H9 (cell line): ENCODE results near the gene SORCS2. TPM values are rescaled to one million over a fixed set of nuclear protein-coding genes. Genes with fewer than 3 reads are reported as not detected.

Experiments used
- DNase-seq: peaks from one replicate; pipeline ENCODE4 v3.0.0-alpha.2; 2017
- H2AFZ ChIP-seq: one replicate; pipeline ENCODE4 v1.6.1; 2013; ENCODE audit warnings: mild to moderate bottlenecking, low read length, control low read depth, moderate library complexity
- H2AK5ac ChIP-seq: 2 replicates; pipeline ENCODE4 v1.6.1; 2013; ENCODE audit warnings: low read length, control low read depth, mixed read lengths; ENCODE audit not compliant: insufficient read length
- H2BK120ac ChIP-seq: one replicate; pipeline ENCODE4 v1.6.1; 2013; ENCODE audit warnings: low read depth, mild to moderate bottlenecking, low read length, control low read depth, inconsistent platforms; ENCODE audit not compliant: poor library complexity, severe bottlenecking
- H2BK12ac ChIP-seq: 2 replicates; pipeline ENCODE4 v1.6.1; 2013; ENCODE audit warnings: low read length, control low read depth, mixed read lengths, low read depth; ENCODE audit not compliant: insufficient read length
- H2BK15ac ChIP-seq: 2 replicates; pipeline ENCODE4 v1.6.1; 2013; ENCODE audit warnings: low read depth, low read length, control low read depth
- H2BK20ac ChIP-seq: one replicate; pipeline ENCODE4 v1.6.1; 2013; ENCODE audit warnings: low read depth, mild to moderate bottlenecking, low read length, control low read depth, inconsistent platforms; ENCODE audit not compliant: poor library complexity, severe bottlenecking
- H2BK5ac ChIP-seq: 2 replicates; pipeline ENCODE4 v1.6.1; 2013; ENCODE audit warnings: low read length, control low read depth, mixed read lengths; ENCODE audit not compliant: insufficient read length
- H3K14ac ChIP-seq: 2 replicates; pipeline ENCODE4 v1.6.1; 2013; ENCODE audit warnings: low read length, control low read depth; ENCODE audit not compliant: insufficient read depth
- H3K18ac ChIP-seq: 2 replicates; pipeline ENCODE4 v1.6.1; 2013; ENCODE audit warnings: low read depth, mild to moderate bottlenecking, mixed read lengths, low read length, control low read depth; ENCODE audit not compliant: insufficient read length
- H3K23ac ChIP-seq: 2 replicates; pipeline ENCODE4 v1.6.1; 2013; ENCODE audit warnings: low read length, control low read depth, mixed read lengths, low read depth; ENCODE audit not compliant: insufficient read length
- H3K23me2 ChIP-seq: 2 replicates; pipeline ENCODE4 v1.6.1; 2013; ENCODE audit warnings: low read depth, mild to moderate bottlenecking, mixed read lengths, low read length, control low read depth; ENCODE audit not compliant: insufficient read length, poor library complexity, severe bottlenecking
- H3K27ac ChIP-seq: 2 replicates; pipeline ENCODE4 v1.5.1; 2013; ENCODE audit warnings: low read length, control low read depth, mixed read lengths, low read depth; ENCODE audit not compliant: insufficient read length
- H3K27me3 ChIP-seq: 2 replicates; pipeline ENCODE4 v1.6.1; 2013; ENCODE audit warnings: low read length, control low read depth, inconsistent platforms; ENCODE audit not compliant: insufficient read depth
- H3K4ac ChIP-seq: 2 replicates; pipeline ENCODE4 v1.6.1; 2013; ENCODE audit warnings: low read depth, mild to moderate bottlenecking, control low read depth, inconsistent platforms, low read length, moderate library complexity
- H3K4me1 ChIP-seq: 2 replicates; pipeline ENCODE4 v1.6.1; 2013; ENCODE audit warnings: low read length, control low read depth, inconsistent platforms; ENCODE audit not compliant: insufficient read depth
- H3K4me2 ChIP-seq: 2 replicates; pipeline ENCODE4 v1.6.1; 2013; ENCODE audit warnings: low read length, control low read depth, mixed read lengths; ENCODE audit not compliant: insufficient read length, insufficient read depth
- H3K56ac ChIP-seq: 2 replicates; pipeline ENCODE4 v1.6.1; 2013; ENCODE audit warnings: low read depth, mild to moderate bottlenecking, mixed read lengths, low read length, control low read depth; ENCODE audit not compliant: insufficient read length
- H3K79me1 ChIP-seq: 2 replicates; pipeline ENCODE4 v1.6.1; 2013; ENCODE audit warnings: low read depth, mild to moderate bottlenecking, moderate library complexity, low read length, control low read depth, inconsistent platforms; ENCODE audit not compliant: insufficient read depth, poor library complexity, severe bottlenecking
- H3K79me2 ChIP-seq: 2 replicates; pipeline ENCODE4 v1.6.1; 2013; ENCODE audit warnings: low read length, control low read depth, inconsistent platforms; ENCODE audit not compliant: insufficient read depth
- H3K9ac ChIP-seq: 2 replicates; pipeline ENCODE4 v1.6.1; 2013; ENCODE audit warnings: low read length, control low read depth, mixed read lengths; ENCODE audit not compliant: insufficient read length; ENCODE audit errors: extremely low read depth
- H3K9me3 ChIP-seq: one replicate; pipeline ENCODE4 v1.6.1; 2013; ENCODE audit warnings: low read depth, low read length, inconsistent platforms; ENCODE audit not compliant: control insufficient read depth
- H3T11ph ChIP-seq: one replicate; pipeline ENCODE4 v1.6.1; 2013; ENCODE audit warnings: mild to moderate bottlenecking, low read length, control low read depth, inconsistent platforms
- H4K20me1 ChIP-seq: one replicate; pipeline ENCODE4 v1.6.1; 2013; ENCODE audit not compliant: control insufficient read depth, insufficient read length, insufficient read depth
- H4K5ac ChIP-seq: 2 replicates; pipeline ENCODE4 v1.6.1; 2013; ENCODE audit warnings: low read depth, mild to moderate bottlenecking, mixed read lengths, low read length, control low read depth; ENCODE audit not compliant: insufficient read length
- H4K8ac ChIP-seq: replicated peaks from 2 replicates; pipeline ENCODE4 v1.6.1; 2013; ENCODE audit warnings: low read length, control low read depth, mixed read lengths, low read depth; ENCODE audit not compliant: insufficient read length
- H4K91ac ChIP-seq: 2 replicates; pipeline ENCODE4 v1.6.1; 2013; ENCODE audit warnings: low read depth, mild to moderate bottlenecking, moderate library complexity, mixed read lengths, low read length, control low read depth; ENCODE audit not compliant: insufficient read length
- H3K27ac Mint-ChIP-seq, 3 experiments: 2 replicates in 2 of 3; 3 replicates in 1 of 3; pipeline ENCODE4 v1.8.0; 2020 to 2021; ENCODE audit warnings: mixed read lengths in 3 of 3, mild to moderate bottlenecking in 1 of 3, moderate library complexity in 1 of 3
- H3K27me3 Mint-ChIP-seq: 2 replicates; pipeline ENCODE4 v1.8.0; 2021; ENCODE audit warnings: low read depth, mild to moderate bottlenecking, moderate library complexity, mixed read lengths
- H3K36me3 Mint-ChIP-seq, 3 experiments: 2 replicates in 2 of 3; 3 replicates in 1 of 3; pipeline ENCODE4 v1.8.0; 2020 to 2021; ENCODE audit warnings: low read depth in 3 of 3, mixed read lengths in 3 of 3; ENCODE audit not compliant: insufficient read depth in 1 of 3
- H3K4me1 Mint-ChIP-seq, 2 experiments: 2 replicates each; pipeline ENCODE4 v1.8.0; 2020; ENCODE audit warnings: mixed read lengths in 2 of 2
- H3K4me3 Mint-ChIP-seq, 2 experiments: 2 replicates in 1 of 2; 3 replicates in 1 of 2; pipeline ENCODE4 v1.8.0; 2020 to 2021; ENCODE audit warnings: mild to moderate bottlenecking in 2 of 2, mixed read lengths in 2 of 2, moderate library complexity in 1 of 2
- H3K9me3 Mint-ChIP-seq, 2 experiments: 2 replicates in 1 of 2; 3 replicates in 1 of 2; pipeline ENCODE4 v1.8.0; 2020; ENCODE audit warnings: mild to moderate bottlenecking in 2 of 2, mixed read lengths in 2 of 2, moderate library complexity in 1 of 2
- CTCF ChIP-seq: fragments of 200-600 bp; sonication (generic); conservative IDR thresholded peaks from 3 replicates; pipeline ENCODE4 v1.8.0; 2021; ENCODE audit warnings: antibody characterized with exemption, mild to moderate bottlenecking
- WGBS: extraction: QIAGEN DNeasy Blood & Tissue Kit; methylation state at CpG from one replicate; pipeline ENCODE4 v1.1.7; 2013; ENCODE audit warnings: missing lambda C conversion rate, low lambda C conversion rate, mixed read lengths; ENCODE audit not compliant: insufficient read length; ENCODE audit errors: extremely low coverage; 5-methylcytosine and 5-hydroxymethylcytosine counted together
- total RNA-seq: library from RNA; stranded (reverse); gene quantifications from 2 replicates; pipeline ENCODE4 v1.2.1, GENCODE V29; 2021

Gene SORCS2
- total RNA-seq, 1 experiment from 2014 or later = 0.57 TPM

DNA sequence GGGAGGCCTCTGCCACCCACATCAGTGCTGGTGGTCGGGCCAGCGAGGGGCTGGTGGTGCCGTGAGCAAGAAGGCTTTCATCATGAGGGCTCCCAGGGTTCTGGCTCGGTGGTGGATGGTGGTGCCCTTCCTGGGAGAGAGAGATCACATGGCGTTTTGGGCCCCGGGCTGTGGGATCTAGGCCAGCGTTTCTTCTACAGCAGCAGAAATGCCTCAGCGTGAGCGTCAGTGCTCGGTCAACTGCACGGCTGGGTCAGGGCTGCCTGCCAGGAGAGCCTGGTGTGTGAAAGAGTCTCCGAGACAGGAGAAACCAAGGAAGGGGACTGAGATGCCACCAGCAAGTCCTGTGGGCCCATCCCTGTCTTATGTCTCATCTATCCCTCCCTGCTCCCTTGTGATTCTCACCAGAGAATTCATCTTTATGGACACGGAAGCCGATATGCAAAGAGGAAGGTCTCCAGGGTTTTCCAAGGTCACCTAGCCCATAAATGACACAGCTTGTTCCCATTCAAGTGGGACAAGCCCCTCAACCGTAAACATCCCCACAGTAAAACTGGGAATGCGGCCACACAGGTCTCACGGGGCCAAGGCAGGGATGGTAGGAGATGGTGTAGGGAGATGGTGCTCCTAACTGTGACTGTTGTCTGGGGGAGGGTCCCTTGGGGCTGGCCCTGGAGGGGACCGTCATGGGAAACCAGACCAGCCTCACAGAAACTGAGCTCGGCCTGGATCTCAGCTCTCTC lies 99.2 kb downstream of the SORCS2 start:
- Mint-ChIP-seq H3K9me3 (no peaks in the 10 kb centered on the region), H3K4me3 (no peak overlapping the region), H3K27me3 (peaks cover 7% of the 10 kb centered on the region), H3K27ac (no peak overlapping the region), H3K4me1 (no peaks in the 10 kb centered on the region), H3K36me3 (no peaks in the 10 kb centered on the region)
- Histone ChIP-seq H3K79me2 (no peaks in the 10 kb centered on the region), H3K27ac (no peak overlapping the region), H2BK120ac (no peak overlapping the region), H4K5ac (no peak overlapping the region), H3K18ac (no peak overlapping the region), H3K4me1 (no peaks in the 10 kb centered on the region), H2AFZ (no peak overlapping the region), H2BK12ac (no peak overlapping the region), H3K9ac (no peak overlapping the region), H3K4ac (no peak overlapping the region), H4K91ac (no peak overlapping the region), H3T11ph (no peak overlapping the region), H3K4me2 (no peak overlapping the region), H3K23ac (no peak overlapping the region), H3K23me2 (no peaks in the 10 kb centered on the region), H3K9me3 (no peaks in the 10 kb centered on the region), H2AK5ac (no peak overlapping the region), H4K8ac (no peak overlapping the region), H4K20me1 (no peaks in the 10 kb centered on the region), H2BK5ac (no peak overlapping the region), H3K27me3 (no peaks in the 10 kb centered on the region), H2BK15ac (no peak overlapping the region), H2BK20ac (no peak overlapping the region), H3K14ac (no peak overlapping the region; the same call in 1 of the 2 replicates), H3K79me1 (no peaks in the 10 kb centered on the region), H3K56ac (no peak overlapping the region)
- WGBS = no CpG with 5 or more reads among the region's 19 CpGs
- no peak for TF ChIP-seq CTCF
- DNase-seq = no peak
